GM18520 (cell line): ENCODE results near the gene GON7.
A peak's percentile ranks its signal among the peaks of the same experiment; 100 is the strongest.
"Not testable (repeated sequence)": the region's sequence is repeated elsewhere in the genome, so short reads cannot be mapped to it uniquely, and the experiment has no call there.

Source experiments
- ATAC-seq: cut with Tn5 transposase; IDR thresholded peaks from one replicate; pipeline ENCODE4 v1.9.1; 2021; ENCODE audit not compliant: unreplicated experiment

Gene GON7

GRCh38 chr14:93200553-93200952 is 6.3 kb downstream of the GON7 start:
- ATAC-seq: no peak

- ATAC-seq: no peak
Measured at GRCh38 chr14:93199031-93199430, 7.8 kb downstream of the GON7 start.

GRCh38 chr14:93195316-93195999 is 11.4 kb downstream of the GON7 start:
- no peak for ATAC-seq

- ATAC-seq: no peak
Measured at GRCh38 chr14:93186956-93187355, 19.9 kb downstream of the GON7 start.

GRCh38 chr14:93186466-93186865 is 20.4 kb downstream of the GON7 start:
- no peak for ATAC-seq

- ATAC-seq: no peak
Measured at GRCh38 chr14:93185349-93185720, 21.5 kb downstream of the GON7 start.

GRCh38 chr14:93184391-93185348 is 22.2 kb downstream of the GON7 start, which contains the start of the genes LYSET and MOAP1:
Gene LYSET (plus strand): TSS chr14:93185317. CDS start chr14:93185406, 89 bp downstream.
Gene MOAP1 (minus strand): TSS chr14:93184897. CDS start chr14:93184242, 655 bp downstream.
- peak; percentile 84 for ATAC-seq

- ATAC-seq: no peak
Measured at GRCh38 chr14:93183596-93184317, 23.1 kb downstream of the GON7 start.

GRCh38 chr14:93175492-93175891 is 31.4 kb downstream of the GON7 start:
- no peak for ATAC-seq

GRCh38 chr14:93174731-93175130 is 32.1 kb downstream of the GON7 start:
- ATAC-seq: not testable (repeated sequence)

GRCh38 chr14:93173943-93174395 is 32.9 kb downstream of the GON7 start:
- no peak for ATAC-seq

GRCh38 chr14:93171376-93171775 is 35.5 kb downstream of the GON7 start:
- no peak for ATAC-seq

GRCh38 chr14:93170141-93170540 is 36.7 kb downstream of the GON7 start:
- not testable (repeated sequence) for ATAC-seq

GRCh38 chr14:93169619-93170018 is 37.2 kb downstream of the GON7 start:
- not testable (repeated sequence) for ATAC-seq

- not testable (repeated sequence) for ATAC-seq
Measured at GRCh38 chr14:93168610-93169009, 38.3 kb downstream of the GON7 start.

GRCh38 chr14:93165271-93166265 is 41.3 kb downstream of the GON7 start:
- ATAC-seq: not testable (repeated sequence)

- no peak for ATAC-seq
Measured at GRCh38 chr14:93163564-93163963, 43.3 kb downstream of the GON7 start.

GRCh38 chr14:93161411-93161940 is 45.4 kb downstream of the GON7 start:
- ATAC-seq: no peak

GRCh38 chr14:93160353-93160801 is 46.5 kb downstream of the GON7 start:
- ATAC-seq: no peak
